ENCODE results near the gene ZXDC. TPM values are rescaled to one million over a fixed set of nuclear protein-coding genes. Genes with fewer than 3 reads are reported as not detected.

ZXDC gene
- total RNA-seq, 4 donors from 2014 or later = 22.7 to 47.0 (median 27.9) TPM

DNA sequence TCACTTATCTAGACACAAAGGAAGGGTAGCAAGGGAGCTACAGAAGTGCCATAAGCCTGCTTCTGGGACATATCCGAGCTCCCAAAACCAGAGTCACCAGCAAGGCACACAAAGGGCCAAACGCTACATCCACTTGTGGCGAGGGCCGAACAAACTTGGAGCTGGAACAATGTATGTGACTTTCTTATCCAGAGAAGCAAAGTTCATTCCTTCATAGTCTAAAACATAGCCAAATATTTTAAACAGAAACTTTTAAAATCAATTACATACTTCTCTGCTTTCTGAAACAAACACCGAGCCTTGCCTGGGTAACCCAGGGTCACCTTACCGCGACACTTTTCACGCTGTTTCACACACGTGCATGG lies 15.9 kb downstream of the ZXDC start:
- TF ChIP-seq, protein P1, sequence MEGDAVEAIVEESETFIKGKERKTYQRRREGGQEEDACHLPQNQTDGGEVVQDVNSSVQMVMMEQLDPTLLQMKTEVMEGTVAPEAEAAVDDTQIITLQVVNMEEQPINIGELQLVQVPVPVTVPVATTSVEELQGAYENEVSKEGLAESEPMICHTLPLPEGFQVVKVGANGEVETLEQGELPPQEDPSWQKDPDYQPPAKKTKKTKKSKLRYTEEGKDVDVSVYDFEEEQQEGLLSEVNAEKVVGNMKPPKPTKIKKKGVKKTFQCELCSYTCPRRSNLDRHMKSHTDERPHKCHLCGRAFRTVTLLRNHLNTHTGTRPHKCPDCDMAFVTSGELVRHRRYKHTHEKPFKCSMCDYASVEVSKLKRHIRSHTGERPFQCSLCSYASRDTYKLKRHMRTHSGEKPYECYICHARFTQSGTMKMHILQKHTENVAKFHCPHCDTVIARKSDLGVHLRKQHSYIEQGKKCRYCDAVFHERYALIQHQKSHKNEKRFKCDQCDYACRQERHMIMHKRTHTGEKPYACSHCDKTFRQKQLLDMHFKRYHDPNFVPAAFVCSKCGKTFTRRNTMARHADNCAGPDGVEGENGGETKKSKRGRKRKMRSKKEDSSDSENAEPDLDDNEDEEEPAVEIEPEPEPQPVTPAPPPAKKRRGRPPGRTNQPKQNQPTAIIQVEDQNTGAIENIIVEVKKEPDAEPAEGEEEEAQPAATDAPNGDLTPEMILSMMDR (IDR thresholded peaks at IDR 0.05) = no peak
- DNase-seq (ENCODE audit: low spot score) = no peak
- no peak for ATAC-seq (ENCODE audit: low FRiP score)

DNA sequence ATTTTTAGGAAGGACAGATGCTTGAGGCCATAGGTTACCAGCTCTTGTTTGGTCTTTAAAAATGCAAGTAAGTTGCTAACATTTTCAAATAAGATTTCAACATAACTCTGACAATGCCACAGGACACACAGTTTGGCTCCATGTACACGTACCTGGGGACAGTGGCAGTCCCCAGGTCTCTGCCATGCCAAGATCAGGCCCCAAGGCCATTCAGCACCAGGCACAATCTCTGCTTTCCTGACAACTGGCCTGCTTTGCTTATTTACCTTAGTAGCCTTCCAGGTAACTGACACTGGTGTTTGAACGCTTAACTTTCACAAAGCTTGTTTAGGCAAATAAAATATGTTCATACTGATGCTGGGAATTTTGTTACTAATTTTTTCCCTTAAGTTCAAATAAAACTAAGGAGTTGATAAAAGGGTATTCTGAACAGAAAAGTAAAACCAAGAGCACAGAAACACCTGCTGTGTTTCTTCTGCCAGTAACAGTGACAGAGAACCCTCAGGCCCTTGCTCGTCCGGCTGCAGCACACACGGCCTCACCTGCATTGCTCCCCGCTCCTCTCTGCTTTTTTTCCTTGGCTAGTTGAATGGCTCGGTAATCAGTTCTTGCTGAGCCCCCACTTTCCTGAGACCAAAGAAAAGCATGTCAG lies 16.5 kb downstream of the ZXDC start:
- TF ChIP-seq, protein P1 (IDR thresholded peaks at IDR 0.05) = no peak
- no peak for DNase-seq (ENCODE audit: low spot score)
- ATAC-seq (ENCODE audit: low FRiP score) = no peak

DNA sequence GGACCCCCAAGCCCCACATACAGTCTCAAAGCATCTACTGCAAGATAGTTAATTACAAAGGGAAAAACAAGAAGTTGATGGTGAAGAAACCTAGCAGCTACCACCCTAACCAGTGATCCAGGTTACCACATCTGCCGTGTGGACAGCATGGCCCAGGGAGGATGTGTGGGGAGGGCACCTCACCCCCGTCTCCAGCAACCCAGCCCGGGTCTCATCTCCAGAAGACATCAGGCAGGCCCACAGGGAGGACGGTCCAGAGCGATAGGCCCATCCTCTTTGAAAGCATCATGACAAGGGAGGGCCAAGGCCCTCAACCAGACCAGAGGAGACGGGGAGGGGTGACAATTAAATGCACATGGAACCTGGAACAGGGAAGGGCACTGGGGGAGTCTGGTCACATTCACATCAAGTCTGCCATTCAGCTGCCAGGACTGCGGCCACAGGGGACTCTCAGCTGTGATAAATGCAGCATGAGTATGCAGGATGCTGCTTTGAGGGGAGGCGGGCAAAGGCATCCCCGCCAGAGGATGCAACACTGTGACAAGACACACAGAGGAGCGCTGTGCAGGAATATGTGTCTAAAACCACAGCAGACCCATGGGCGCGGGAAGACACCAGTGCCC lies 18.8 kb downstream of the ZXDC start:
- DNase-seq (ENCODE audit: low spot score) (no peak), ATAC-seq (ENCODE audit: low FRiP score) (no peak)
- TF ChIP-seq, protein P1 (IDR thresholded peaks at IDR 0.05) = no peak

DNA sequence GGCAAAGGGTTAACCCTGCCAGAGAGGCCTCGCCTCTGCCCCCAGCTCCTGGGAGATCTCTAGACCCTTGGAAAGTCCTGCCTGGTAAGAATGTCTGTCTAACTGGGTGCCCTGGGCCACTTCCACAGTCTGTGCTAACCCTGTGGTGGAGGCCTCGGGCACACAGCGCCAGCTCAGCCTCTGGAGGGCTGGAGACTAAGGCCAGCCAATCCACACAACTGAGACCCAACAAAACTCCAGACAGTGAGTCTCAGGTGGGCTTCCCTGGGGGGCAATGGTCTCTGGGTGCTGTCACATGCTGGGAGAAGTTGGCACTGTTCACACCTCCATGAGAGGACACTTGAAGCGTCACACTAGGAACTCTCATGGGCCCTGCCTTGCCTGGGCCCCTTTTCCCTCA lies 19.5 kb downstream of the ZXDC start:
- DNase-seq (ENCODE audit: low spot score) (no peak), ATAC-seq (ENCODE audit: low FRiP score) (no peak)
- TF ChIP-seq, protein P1 (IDR thresholded peaks at IDR 0.05) = no peak

DNA sequence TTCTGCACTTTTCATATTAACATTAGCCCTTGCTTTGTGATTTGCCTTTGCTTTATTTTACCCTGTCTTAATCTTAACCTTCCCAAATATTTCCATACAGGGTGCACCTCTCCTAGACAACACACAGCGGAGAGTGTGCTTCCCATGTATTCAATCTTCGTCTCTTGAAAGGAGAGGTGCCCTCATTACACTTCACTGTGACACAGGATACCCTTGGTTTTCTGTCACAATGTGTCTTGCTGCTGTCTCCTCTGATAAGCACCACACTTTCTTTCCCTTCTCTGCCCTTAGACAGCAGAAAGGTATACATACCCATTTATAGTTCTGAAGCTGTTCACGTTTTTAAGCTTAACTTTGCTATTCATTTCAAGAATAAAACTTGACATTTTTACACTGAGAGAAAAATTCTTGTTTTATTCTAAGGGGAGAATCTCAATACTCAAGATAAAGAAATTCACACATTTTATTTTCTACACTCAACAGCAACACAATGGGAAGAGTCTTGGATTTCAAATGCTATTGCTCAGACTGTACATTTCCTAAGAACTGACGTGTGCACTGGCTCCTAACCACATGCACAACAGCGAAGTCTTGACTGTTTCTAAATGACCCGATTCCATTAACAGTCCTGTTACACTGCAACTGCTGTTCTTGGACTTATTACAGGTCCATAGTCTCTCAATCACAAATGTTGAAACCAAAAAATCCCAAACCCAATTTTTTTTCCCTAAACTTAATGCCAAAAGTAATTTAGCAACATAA lies 21.1 kb downstream of the ZXDC start:
- ATAC-seq (ENCODE audit: low FRiP score) (no peak), DNase-seq (ENCODE audit: low spot score) (no peak)
- TF ChIP-seq, protein P1 (IDR thresholded peaks at IDR 0.05) = no peak

DNA sequence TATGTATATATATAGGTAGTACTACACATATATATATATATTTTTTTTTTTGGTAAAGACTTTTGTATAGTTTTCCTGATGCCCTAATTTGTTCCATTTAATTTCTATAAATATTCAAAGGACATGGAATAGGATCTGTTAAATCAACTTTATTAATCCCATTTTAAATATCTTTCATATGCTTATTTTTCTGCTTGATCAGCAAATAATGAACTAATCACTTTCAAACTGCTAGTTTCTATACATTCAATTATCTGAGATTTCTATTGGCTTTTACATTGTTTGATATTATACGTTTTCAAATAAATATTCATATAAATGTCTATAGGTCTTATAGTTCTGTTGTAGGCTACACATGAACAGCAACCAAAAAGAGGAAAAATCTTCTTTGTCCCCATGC lies 21.7 kb downstream of the ZXDC start:
- DNase-seq (ENCODE audit: low spot score) = no peak
- no peak for ATAC-seq (ENCODE audit: low FRiP score)
- TF ChIP-seq, protein P1 (IDR thresholded peaks at IDR 0.05) = no peak

Data from omental fat pad (tissue), 4 donors.